Adrenal gland (tissue), 12 donors: ENCODE results near the gene CORO2A. TPM values are rescaled to one million over a fixed set of nuclear protein-coding genes. Genes with fewer than 3 reads are reported as not detected.

Experiments
- DNase-seq, 7 donors: peaks; one replicate each; pipeline ENCODE4 v3.0.0-alpha.2; 2019 to 2020
- H3K27ac ChIP-seq, 5 donors: fragments of 200-600 bp; sonication (generic) in 4 of 5; 1 replicate in 3 of 5; 2 replicates in 2 of 5; pipeline versions ENCODE4 v1.5.1 to v1.8.0; 2016 to 2020; ENCODE audit warnings: mild to moderate bottlenecking in 1 of 5
- H3K27me3 ChIP-seq: fragments of 200-600 bp; 2 replicates; pipeline ENCODE4 v1.8.0; 2021
- H3K36me3 ChIP-seq, 2 donors: fragments of 200-600 bp; replicated peaks in 1 of 2; 1 replicate in 1 of 2; 2 replicates in 1 of 2; pipeline versions ENCODE4 v1.5.1 to v1.8.0; 2018 to 2022
- H3K4me1 ChIP-seq, 2 donors: fragments of 200-600 bp; replicated peaks in 1 of 2; 1 replicate in 1 of 2; 2 replicates in 1 of 2; pipeline versions ENCODE4 v1.5.1 to v1.8.0; 2018 to 2021
- H3K4me3 ChIP-seq, 4 donors: fragments of 200-600 bp; sonication (generic) in 3 of 4; one replicate each; pipeline ENCODE4 v1.5.1; 2016 to 2018
- H3K9me3 ChIP-seq, 3 donors: fragments of 200-600 bp; sonication (generic) in 1 of 3; replicated peaks in 1 of 3; 1 replicate in 2 of 3; 2 replicates in 1 of 3; pipeline versions ENCODE4 v1.5.1 to v1.8.0; 2016 to 2021
- CTCF ChIP-seq, 6 experiments: fragments of 450-650 bp in 4 of 6; fragments of 200-600 bp in 2 of 6; sonication (generic) in 1 of 6; IDR thresholded peaks; 1 replicate in 5 of 6; 2 replicates in 1 of 6; pipeline versions ENCODE4 v1.5.1 to v1.8.0; 2016 to 2021; ENCODE audit warnings: antibody characterized with exemption in 6 of 6, mild to moderate bottlenecking in 2 of 6, moderate library complexity in 1 of 6
- POLR2A ChIP-seq, 2 donors: fragments of 450-650 bp; IDR thresholded peaks; one replicate each; pipeline ENCODE4 v1.6.1; 2017; ENCODE audit warnings: antibody characterized with exemption in 2 of 2, mild to moderate bottlenecking in 2 of 2, moderate library complexity in 1 of 2
- WGBS, 4 donors: extraction: QIAGEN DNeasy Blood & Tissue Kit in 2 of 4; methylation state at CpG; one replicate each; pipeline versions ENCODE4 v1.1.5 to v1.1.7; 2013 to 2017; 5-methylcytosine and 5-hydroxymethylcytosine counted together
- intact Hi-C, 2 donors: fragments of 100-400 bp; cut with DNase I; formaldehyde crosslinking; loops; one replicate each; pipeline versions ENCODE4 v1.14.1 to v1.15.0; 2022 to 2023
- polyA plus RNA-seq, 3 donors: library from polyadenylated mRNA; stranded (reverse); fragments of 200-250 nt in 2 of 3; fragments of 350-450 nt in 1 of 3; fragmentation: Illumina TruSeq in 1 of 3; extraction: RNeasy Lipid Tissue Mini Kit (QIAGEN cat#74804) in 1 of 3; gene quantifications; one replicate each; pipeline ENCODE4 v1.2.3, GENCODE V29; 2013 to 2014
- total RNA-seq, 9 donors: library from RNA; depleted of rRNA in 4 of 9; stranded (reverse); fragments of >200 nt in 4 of 9; fragments of 120-200 nt in 1 of 9; fragmentation: NEBNext Ultra II Directional in 1 of 9; extraction: Animal tissue kit (Norgen Biotek cat#: 25700) in 1 of 9; gene quantifications; one replicate each; pipeline versions ENCODE4 v1.1.0 to v1.2.4, GENCODE V29; 2013 to 2023
- donor health status: healthy with polysubstance abuse.
- donor health status: Bipolar disorder and iron deficiency.
- donor health status: DM: yes; HTN: yes; CAD: no.
- donor health status: DM: no; HTN: no; CAD: no.
- donor health status: DM: no; HTN: no; CAD: no.
- donor health status: DM: yes; HTN: yes; CAD: no.

The CORO2A gene
- total and polyA plus RNA-seq, 12 donors = 0.06 to 3.9 (median 1.2) TPM

GRCh38 chr9:98182069-98182820, 10.2 kb downstream of the CORO2A start:
- no peaks in the 10 kb centered on the region for H3K36me3 ChIP-seq
- DNase-seq = no peak
- no peak overlapping the region for H3K27ac ChIP-seq
- intact Hi-C loops = no loop called here
- no peaks in the 10 kb centered on the region for H3K27me3 ChIP-seq
- WGBS, 4 donors = 80 to 88% (median 82%) methylated on average over 9 of the region's 9 CpGs
- TF ChIP-seq POLR2A (IDR thresholded peaks at IDR 0.05) = no peak
- TF ChIP-seq CTCF (IDR thresholded peaks at IDR 0.05) = no peak
- H3K9me3 ChIP-seq = no peaks in the 10 kb centered on the region
- no peaks in the 10 kb centered on the region for H3K4me1 ChIP-seq
- H3K4me3 ChIP-seq = no peak overlapping the region

- DNase-seq = no peak
- WGBS, 4 donors = 77 to 90% (median 88%) methylated on average over 5 of the region's 5 CpGs
- intact Hi-C loops = no loop called here
- H3K27ac ChIP-seq = no peak overlapping the region
- H3K36me3 ChIP-seq = no peaks in the 10 kb centered on the region
- H3K27me3 ChIP-seq = no peaks in the 10 kb centered on the region
- no peak overlapping the region for H3K4me3 ChIP-seq
- TF ChIP-seq CTCF (IDR thresholded peaks at IDR 0.05) (no peak), POLR2A (IDR thresholded peaks at IDR 0.05) (no peak)
- no peaks in the 10 kb centered on the region for H3K9me3 ChIP-seq
- no peaks in the 10 kb centered on the region for H3K4me1 ChIP-seq
Measured at GRCh38 chr9:98181746-98182068, 10.7 kb downstream of the CORO2A start.

GRCh38 chr9:98180996-98181395, 11.4 kb downstream of the CORO2A start:
- Histone ChIP-seq H3K27me3 (no peaks in the 10 kb centered on the region), H3K4me1 (no peaks in the 10 kb centered on the region), H3K9me3 (no peaks in the 10 kb centered on the region), H3K27ac (no peak overlapping the region), H3K36me3 (no peaks in the 10 kb centered on the region), H3K4me3 (no peak overlapping the region)
- intact Hi-C loops = no loop called here
- DNase-seq = no peak
- no peak for TF ChIP-seq POLR2A (IDR thresholded peaks at IDR 0.05)
- no peak for TF ChIP-seq CTCF (IDR thresholded peaks at IDR 0.05)
- WGBS, 4 donors = 89 to 95% (median 93%) methylated on average over 4 to 6 of the region's 6 CpGs

GRCh38 chr9:98178874-98179850, 13.3 kb downstream of the CORO2A start:
- Histone ChIP-seq H3K27ac (no peak overlapping the region), H3K4me1 (no peaks in the 10 kb centered on the region), H3K9me3 (no peaks in the 10 kb centered on the region), H3K4me3 (no peak overlapping the region), H3K36me3 (no peaks in the 10 kb centered on the region), H3K27me3 (no peaks in the 10 kb centered on the region)
- DNase-seq = no peak
- intact Hi-C loops = no loop called here
- 74 to 87% (median 81%) methylated on average over 13 to 16 of the region's 16 CpGs for WGBS, 4 donors
- TF ChIP-seq CTCF (IDR thresholded peaks at IDR 0.05) (no peak), POLR2A (IDR thresholded peaks at IDR 0.05) (no peak)
